Thyroid gland (tissue), 4 donors: Measurements from ENCODE around the gene HOXD12. TPM values are rescaled to one million over a fixed set of nuclear protein-coding genes. Genes with fewer than 3 reads are reported as not detected.

ENCODE experiments used
- DNase-seq, 2 donors: peaks; one replicate each; pipeline ENCODE4 v3.0.0-alpha.2; 2019
- H3K27ac ChIP-seq, 3 donors: fragments of 200-600 bp; sonication (generic); 1 replicate in 2 of 3; 2 replicates in 1 of 3; pipeline ENCODE4 v1.5.1; 2016 to 2019; ENCODE audit warnings: mild to moderate bottlenecking in 1 of 3, moderate library complexity in 1 of 3
- H3K27me3 ChIP-seq: fragments of 200-600 bp; sonication (generic); one replicate; pipeline ENCODE4 v1.5.1; 2019
- H3K36me3 ChIP-seq, 2 donors: fragments of 200-600 bp; sonication (generic); one replicate each; pipeline ENCODE4 v1.5.1; 2016 to 2019
- H3K4me1 ChIP-seq, 2 donors: fragments of 200-600 bp; sonication (generic); one replicate each; pipeline ENCODE4 v1.5.1; 2017 to 2019
- H3K4me3 ChIP-seq, 3 donors: fragments of 200-600 bp; sonication (generic); replicated peaks in 1 of 3; 1 replicate in 2 of 3; 2 replicates in 1 of 3; pipeline ENCODE4 v1.5.1; 2016; ENCODE audit warnings: mild to moderate bottlenecking in 1 of 3
- H3K9me3 ChIP-seq: fragments of 200-600 bp; sonication (generic); one replicate; pipeline ENCODE4 v1.5.1; 2017
- POLR2A ChIP-seq, 2 donors: fragments of 450-650 bp; IDR thresholded peaks; one replicate each; pipeline ENCODE4 v1.6.1; 2017; ENCODE audit warnings: antibody characterized with exemption in 2 of 2, mild to moderate bottlenecking in 2 of 2, moderate library complexity in 1 of 2
- WGBS, 2 donors: methylation state at CpG; one replicate each; pipeline ENCODE4 v1.1.5; 2017; 5-methylcytosine and 5-hydroxymethylcytosine counted together
- intact Hi-C: fragments of 100-400 bp; cut with DNase I; formaldehyde crosslinking; loops from one replicate; pipeline ENCODE4 v1.15.1; 2023
- total RNA-seq, 4 donors: library from RNA; depleted of rRNA; stranded (reverse); fragments of >200 nt; gene quantifications; one replicate each; pipeline ENCODE4 v1.2.3, GENCODE V29; 2016
- TF ChIP-seq, protein P1 (sequence below), 6 experiments: fragments of 200-600 bp in 3 of 6; fragments of 450-650 bp in 3 of 6; sonication (generic) in 3 of 6; IDR thresholded peaks; one replicate each; pipeline ENCODE4 v1.5.1; 2016 to 2019; ENCODE audit warnings: antibody characterized with exemption in 6 of 6, mild to moderate bottlenecking in 2 of 6, inconsistent platforms in 1 of 6, moderate library complexity in 1 of 6

Gene HOXD12
- total RNA-seq, 4 donors from 2014 or later = not detected

GRCh38 chr2:176131848-176132158, 32.2 kb downstream of the HOXD12 start:
- Histone ChIP-seq H3K4me3 (no peak overlapping the region), H3K4me1 (peaks cover 5 to 20% of the 10 kb centered on the region in 2 donors), H3K36me3 (no peaks in the 10 kb centered on the region), H3K27me3 (peaks cover 71% of the 10 kb centered on the region), H3K27ac (peak overlapping the region in 1 of 3 donors; percentile 6), H3K9me3 (no peaks in the 10 kb centered on the region)
- intact Hi-C loops = no loop called here
- 24 to 33% methylated on average over 4 of the region's 4 CpGs for WGBS, 2 donors
- no peak for DNase-seq
- no peak for TF ChIP-seq POLR2A (IDR thresholded peaks at IDR 0.05)
- TF ChIP-seq, protein P1, sequence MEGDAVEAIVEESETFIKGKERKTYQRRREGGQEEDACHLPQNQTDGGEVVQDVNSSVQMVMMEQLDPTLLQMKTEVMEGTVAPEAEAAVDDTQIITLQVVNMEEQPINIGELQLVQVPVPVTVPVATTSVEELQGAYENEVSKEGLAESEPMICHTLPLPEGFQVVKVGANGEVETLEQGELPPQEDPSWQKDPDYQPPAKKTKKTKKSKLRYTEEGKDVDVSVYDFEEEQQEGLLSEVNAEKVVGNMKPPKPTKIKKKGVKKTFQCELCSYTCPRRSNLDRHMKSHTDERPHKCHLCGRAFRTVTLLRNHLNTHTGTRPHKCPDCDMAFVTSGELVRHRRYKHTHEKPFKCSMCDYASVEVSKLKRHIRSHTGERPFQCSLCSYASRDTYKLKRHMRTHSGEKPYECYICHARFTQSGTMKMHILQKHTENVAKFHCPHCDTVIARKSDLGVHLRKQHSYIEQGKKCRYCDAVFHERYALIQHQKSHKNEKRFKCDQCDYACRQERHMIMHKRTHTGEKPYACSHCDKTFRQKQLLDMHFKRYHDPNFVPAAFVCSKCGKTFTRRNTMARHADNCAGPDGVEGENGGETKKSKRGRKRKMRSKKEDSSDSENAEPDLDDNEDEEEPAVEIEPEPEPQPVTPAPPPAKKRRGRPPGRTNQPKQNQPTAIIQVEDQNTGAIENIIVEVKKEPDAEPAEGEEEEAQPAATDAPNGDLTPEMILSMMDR (IDR thresholded peaks at IDR 0.05) = no peak

DNA sequence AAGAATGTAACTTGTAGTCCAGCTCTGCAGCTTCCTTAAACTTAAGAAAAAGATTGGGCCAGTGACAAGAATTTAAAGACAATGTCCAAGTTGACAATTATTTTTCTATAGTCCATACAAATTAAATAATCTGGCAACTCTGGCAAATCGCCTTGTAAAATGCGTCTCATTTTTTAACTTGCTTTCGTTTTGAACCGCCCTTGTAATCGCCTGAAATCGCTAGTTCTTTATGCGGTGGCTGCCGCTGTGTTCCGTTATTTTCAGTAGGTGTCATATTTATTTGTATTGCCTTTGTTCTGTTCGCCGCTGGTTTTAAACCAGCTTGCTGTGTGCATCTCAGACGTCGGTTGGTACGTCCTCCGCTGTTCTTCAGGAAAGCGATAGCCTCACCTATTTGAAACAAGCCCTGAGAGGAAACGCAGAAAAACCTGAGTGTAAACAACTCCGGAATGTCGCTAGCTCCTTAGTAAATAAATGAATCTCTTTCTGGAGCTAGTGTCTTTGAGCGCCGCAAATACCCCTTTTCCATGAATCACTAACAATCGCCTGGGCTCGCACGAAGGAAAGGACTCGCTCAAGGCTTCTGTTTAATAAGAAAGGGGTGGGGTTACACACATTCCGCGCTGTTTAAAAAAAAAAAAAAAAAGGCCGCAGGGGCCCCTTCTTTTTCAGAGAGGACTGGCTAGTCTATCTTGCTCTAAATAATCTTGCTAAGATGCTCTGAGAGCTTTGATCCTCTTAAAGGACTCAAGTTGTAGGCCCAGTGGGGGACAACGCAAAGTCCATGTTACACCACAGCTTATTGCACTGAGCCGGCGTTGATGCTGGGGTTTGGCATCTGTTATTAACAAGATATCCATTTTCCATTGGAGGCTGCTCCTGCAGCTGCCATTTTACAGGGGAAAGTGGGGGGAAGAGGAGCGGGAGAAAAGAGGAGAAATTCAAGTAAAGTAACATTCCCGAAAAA, 32.9 kb downstream of the HOXD12 start:
- 12 to 18% methylated on average over 33 of the region's 33 CpGs for WGBS, 2 donors
- Histone ChIP-seq H3K4me3 (no peak overlapping the region), H3K27ac (peak overlapping the region in 1 of 3 donors; percentile 6), H3K27me3 (peaks cover 74% of the 10 kb centered on the region), H3K36me3 (no peaks in the 10 kb centered on the region), H3K9me3 (no peaks in the 10 kb centered on the region), H3K4me1 (peaks cover 5 to 21% of the 10 kb centered on the region in 2 donors)
- intact Hi-C loops = no loop called here
- no peak for TF ChIP-seq POLR2A (IDR thresholded peaks at IDR 0.05)
- TF ChIP-seq, protein P1 (IDR thresholded peaks at IDR 0.05) = no peak
- no peak for DNase-seq

GRCh38 chr2:176133389-176133788, 33.8 kb downstream of the HOXD12 start:
- Histone ChIP-seq H3K27me3 (peaks cover 74% of the 10 kb centered on the region), H3K4me3 (no peak overlapping the region), H3K9me3 (no peaks in the 10 kb centered on the region), H3K4me1 (peaks cover 5 to 21% of the 10 kb centered on the region in 2 donors), H3K27ac (no peak overlapping the region), H3K36me3 (no peaks in the 10 kb centered on the region)
- DNase-seq = no peak
- intact Hi-C loops = no loop called here
- TF ChIP-seq POLR2A (IDR thresholded peaks at IDR 0.05) = no peak
- TF ChIP-seq, protein P1 (IDR thresholded peaks at IDR 0.05) = no peak

- H3K9me3 ChIP-seq = no peaks in the 10 kb centered on the region
- WGBS, 2 donors = 33 to 47% methylated on average over 4 of the region's 4 CpGs
- no peak overlapping the region for H3K27ac ChIP-seq
- no peaks in the 10 kb centered on the region for H3K36me3 ChIP-seq
- DNase-seq = no peak
- intact Hi-C loops = no loop called here
- peaks cover 72% of the 10 kb centered on the region for H3K27me3 ChIP-seq
- H3K4me3 ChIP-seq = no peak overlapping the region
- peaks cover 5 to 21% of the 10 kb centered on the region in 2 donors for H3K4me1 ChIP-seq
- no peak for TF ChIP-seq POLR2A (IDR thresholded peaks at IDR 0.05)
- TF ChIP-seq, protein P1 (IDR thresholded peaks at IDR 0.05) = no peak
Observed at GRCh38 chr2:176134035-176134434, 34.4 kb downstream of the HOXD12 start.

GRCh38 chr2:176135035-176135440, 35.4 kb downstream of the HOXD12 start:
- H3K36me3 ChIP-seq = no peaks in the 10 kb centered on the region
- no peak overlapping the region for H3K27ac ChIP-seq
- no peak for DNase-seq
- H3K9me3 ChIP-seq = no peaks in the 10 kb centered on the region
- intact Hi-C loops = no loop called here
- peaks cover 75% of the 10 kb centered on the region for H3K27me3 ChIP-seq
- H3K4me1 ChIP-seq = peaks cover 0 to 17% of the 10 kb centered on the region in 2 donors
- no peak overlapping the region for H3K4me3 ChIP-seq
- no peak for TF ChIP-seq POLR2A (IDR thresholded peaks at IDR 0.05)
- TF ChIP-seq, protein P1 (IDR thresholded peaks at IDR 0.05) = no peak
